LNCaP clone FGC (cell line): ENCODE measurements around the gene MARK1.

Experiments used
- DNase-seq: peaks from one replicate; pipeline ENCODE4 v3.0.0-alpha.2; 2011; ENCODE audit warnings: low read depth
- H3K4me3 ChIP-seq: 2 replicates; pipeline ENCODE4 v1.5.1; 2011; ENCODE audit warnings: mild to moderate bottlenecking, low read depth, low read length, control low read depth
- TF ChIP-seq, protein P1 (sequence below): IDR thresholded peaks from 2 replicates; pipeline ENCODE4 v1.5.1; 2012; ENCODE audit warnings: mild to moderate bottlenecking; ENCODE audit not compliant: control insufficient read depth, insufficient read depth; ENCODE audit errors: extremely low read depth

Gene MARK1

DNA sequence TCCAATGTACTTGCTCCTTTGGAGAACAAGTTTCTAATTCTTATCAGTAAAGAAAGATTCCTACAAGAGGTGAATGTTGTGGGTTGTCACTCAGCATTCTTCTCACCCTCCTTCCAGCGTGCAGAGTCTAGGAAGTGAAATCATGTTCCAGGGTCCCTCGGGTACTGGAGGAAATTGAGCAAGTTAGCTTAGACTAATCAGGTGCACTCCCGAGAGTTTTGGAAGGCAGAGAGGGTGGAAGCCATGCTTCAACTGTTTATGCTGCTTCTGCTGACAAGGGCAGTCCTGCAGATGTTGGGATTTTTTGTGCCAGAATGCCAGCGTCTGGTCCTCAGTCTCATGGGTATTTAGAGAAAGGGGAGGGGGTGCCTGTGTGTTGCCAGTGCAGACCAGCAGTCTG, 157.0 kb downstream of the MARK1 start:
- H3K4me3 ChIP-seq = no peak overlapping the region
- TF ChIP-seq, protein P1, sequence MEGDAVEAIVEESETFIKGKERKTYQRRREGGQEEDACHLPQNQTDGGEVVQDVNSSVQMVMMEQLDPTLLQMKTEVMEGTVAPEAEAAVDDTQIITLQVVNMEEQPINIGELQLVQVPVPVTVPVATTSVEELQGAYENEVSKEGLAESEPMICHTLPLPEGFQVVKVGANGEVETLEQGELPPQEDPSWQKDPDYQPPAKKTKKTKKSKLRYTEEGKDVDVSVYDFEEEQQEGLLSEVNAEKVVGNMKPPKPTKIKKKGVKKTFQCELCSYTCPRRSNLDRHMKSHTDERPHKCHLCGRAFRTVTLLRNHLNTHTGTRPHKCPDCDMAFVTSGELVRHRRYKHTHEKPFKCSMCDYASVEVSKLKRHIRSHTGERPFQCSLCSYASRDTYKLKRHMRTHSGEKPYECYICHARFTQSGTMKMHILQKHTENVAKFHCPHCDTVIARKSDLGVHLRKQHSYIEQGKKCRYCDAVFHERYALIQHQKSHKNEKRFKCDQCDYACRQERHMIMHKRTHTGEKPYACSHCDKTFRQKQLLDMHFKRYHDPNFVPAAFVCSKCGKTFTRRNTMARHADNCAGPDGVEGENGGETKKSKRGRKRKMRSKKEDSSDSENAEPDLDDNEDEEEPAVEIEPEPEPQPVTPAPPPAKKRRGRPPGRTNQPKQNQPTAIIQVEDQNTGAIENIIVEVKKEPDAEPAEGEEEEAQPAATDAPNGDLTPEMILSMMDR = no peak
- no peak for DNase-seq

DNA sequence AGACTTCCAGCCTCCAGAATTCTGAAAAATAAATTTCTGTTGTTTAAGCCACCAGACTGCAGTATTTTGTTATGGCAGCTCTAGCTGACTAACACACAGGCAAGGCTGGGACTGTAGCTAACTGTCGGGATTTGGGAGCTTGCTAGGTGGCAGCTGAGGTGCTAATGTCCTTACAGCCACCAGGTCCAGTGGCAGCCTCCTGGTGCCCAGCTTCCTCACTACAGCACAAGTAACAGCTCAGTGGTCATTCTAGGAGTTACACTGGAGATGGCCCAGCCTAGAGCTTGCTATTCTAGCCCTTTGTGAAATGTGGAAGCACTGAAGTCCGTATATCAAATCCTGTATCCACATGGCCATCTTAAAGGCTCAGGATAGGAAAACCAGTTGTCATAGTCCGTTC, 157.9 kb downstream of the MARK1 start:
- DNase-seq = no peak
- TF ChIP-seq, protein P1 = 0 out of 2 replicates have a peak, but pooled peaks have one; percentile 11
- no peak overlapping the region for H3K4me3 ChIP-seq

DNA sequence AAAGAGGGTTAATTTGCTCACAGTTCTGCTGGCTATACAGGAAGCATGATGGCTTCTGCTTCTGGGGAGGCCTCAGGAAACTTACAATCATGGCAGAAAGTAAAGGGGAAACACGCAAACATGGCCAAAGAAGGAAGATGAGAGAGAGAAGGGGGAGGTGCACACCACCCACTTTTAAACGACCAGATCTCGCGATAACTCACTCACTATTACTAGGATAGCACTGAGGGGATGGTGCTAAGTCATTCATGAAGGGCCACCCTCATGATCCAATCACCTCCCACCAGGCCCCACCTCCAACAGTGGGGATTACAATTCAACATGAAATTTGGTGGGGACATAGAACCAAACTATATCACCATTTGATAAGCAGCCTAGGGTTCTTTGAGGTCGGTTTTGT, 159.9 kb downstream of the MARK1 start:
- TF ChIP-seq, protein P1 = no peak
- DNase-seq = no peak
- no peak overlapping the region for H3K4me3 ChIP-seq

DNA sequence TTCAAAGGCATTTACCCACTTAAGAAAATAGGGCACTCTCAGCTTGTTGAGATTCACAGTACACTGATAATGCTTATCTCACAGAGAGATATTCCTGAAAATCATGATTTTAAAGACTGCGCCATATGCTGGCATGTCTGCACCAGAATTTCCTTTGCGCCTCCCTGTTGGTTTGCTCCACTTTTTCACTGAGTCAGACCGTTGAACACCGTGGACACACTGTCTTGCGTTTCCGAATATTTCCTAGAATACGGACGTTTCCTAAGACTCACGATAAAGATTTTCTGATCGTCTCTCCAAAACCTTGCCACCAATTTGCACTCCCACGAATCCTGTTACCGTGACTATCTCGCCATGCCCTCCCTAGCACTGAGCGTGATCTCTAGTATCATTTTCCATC, 161.7 kb downstream of the MARK1 start:
- H3K4me3 ChIP-seq = no peak overlapping the region
- TF ChIP-seq, protein P1 = no peak
- DNase-seq = no peak

DNA sequence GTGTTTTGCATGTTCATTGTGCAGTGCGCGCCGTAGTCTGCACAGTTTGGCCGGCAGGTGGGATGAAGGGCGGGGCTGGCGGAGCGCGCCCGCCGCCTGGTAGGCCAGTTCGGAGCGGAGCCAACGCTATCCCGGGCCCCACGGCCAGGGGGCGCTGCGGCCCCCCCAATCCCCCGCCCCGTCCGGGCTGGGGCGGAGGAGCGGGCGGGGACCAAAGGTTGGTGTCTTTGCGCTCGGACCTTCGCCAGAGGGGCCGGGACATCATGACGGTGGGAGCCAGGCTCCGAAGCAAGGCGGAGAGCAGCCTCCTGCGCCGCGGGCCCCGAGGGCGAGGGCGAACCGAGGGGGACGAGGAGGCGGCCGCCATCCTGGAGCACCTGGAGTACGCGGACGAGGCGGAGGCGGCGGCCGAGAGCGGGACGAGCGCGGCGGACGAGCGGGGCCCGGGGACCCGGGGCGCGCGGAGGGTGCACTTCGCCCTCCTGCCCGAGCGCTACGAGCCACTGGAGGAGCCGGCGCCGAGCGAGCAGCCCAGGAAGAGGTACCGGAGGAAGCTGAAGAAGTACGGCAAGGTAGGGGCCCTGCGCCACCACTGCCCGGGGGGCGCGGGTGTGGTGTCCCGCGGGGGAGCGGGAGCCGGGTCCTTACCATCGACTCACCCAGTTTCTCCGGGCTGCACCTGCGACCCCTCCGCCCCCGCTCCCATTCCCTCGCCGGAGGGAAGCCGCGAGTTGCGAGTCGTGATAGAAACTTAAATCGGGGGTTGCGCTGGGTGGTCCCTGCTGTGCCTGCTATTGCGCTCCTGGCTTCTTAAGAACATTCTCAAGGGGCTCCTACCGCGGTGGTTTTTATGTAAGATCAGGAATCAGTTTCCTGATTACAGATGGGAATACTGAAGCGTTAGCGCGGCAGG, 162.5 kb downstream of the MARK1 start, which contains the start of gene C1orf115:
TSS of gene C1orf115 (plus strand) at position 224 of the 913 bp plus-strand sequence. CDS start at position 264, 40 bp downstream.
- TF ChIP-seq, protein P1 = peak; percentile 95
- no peak for DNase-seq
- H3K4me3 ChIP-seq = peak within 1 kb of the TSS; percentile 87

DNA sequence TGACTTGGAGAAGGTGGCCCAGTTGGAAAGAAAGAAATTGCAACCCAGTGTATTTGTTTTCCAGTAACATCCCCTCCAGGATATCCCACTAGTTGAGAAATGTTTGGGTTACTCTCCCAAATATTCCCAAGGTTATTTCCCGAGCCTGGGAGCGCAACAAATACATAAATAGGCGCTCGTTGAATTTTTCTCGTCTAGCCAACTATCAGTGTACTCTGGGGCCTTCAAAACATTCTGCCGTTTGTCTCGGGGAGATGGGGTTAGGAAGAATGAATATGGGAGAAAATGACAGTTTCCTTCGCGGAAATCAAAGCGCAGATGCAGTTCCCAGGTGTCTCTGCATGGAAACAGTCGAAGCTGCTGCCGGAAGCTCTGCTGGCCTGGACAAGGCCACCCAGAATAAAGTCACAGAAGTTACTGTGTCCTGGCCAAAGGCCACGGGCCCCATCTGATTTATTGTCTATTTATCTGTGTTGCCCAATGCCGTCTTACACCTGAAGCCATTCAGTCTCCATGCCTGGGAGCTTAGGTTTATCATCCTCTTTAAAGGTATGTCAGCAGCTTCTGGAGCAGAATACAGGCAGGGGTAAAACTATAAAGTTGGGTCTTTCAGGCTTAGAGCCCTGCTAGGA, 163.2 kb downstream of the MARK1 start:
- peak overlapping the region; percentile 87 for H3K4me3 ChIP-seq
- DNase-seq = no peak
- TF ChIP-seq, protein P1 = no peak
